A673 (cell line): ENCODE data around the gene BDNF.

Experiments
- CTCF ChIP-seq: fragments of 300-800, 200-600 bp; sonication (generic); conservative IDR thresholded peaks from 2 replicates; pipeline ENCODE4 v1.5.1; 2017; ENCODE audit warnings: low read depth, mild to moderate bottlenecking, antibody characterized with exemption, low read length, moderate library complexity, mixed read lengths
- EZH2 ChIP-seq: fragments of 200-600 bp; sonication (generic); IDR thresholded peaks from 2 replicates; pipeline ENCODE4 v1.6.1; 2017; ENCODE audit warnings: borderline replicate concordance, low read depth, mild to moderate bottlenecking, mixed read lengths, antibody characterized with exemption, low read length; ENCODE audit not compliant: poor library complexity, severe bottlenecking

- no peak; the same call in 1 of the 2 replicates for TF ChIP-seq CTCF
- no peak for TF ChIP-seq EZH2
Measured at GRCh38 chr11:27703481-27703880, 3.2 kb upstream of the BDNF start.
